Liver (tissue), 9 donors: ENCODE measurements around the gene PNN. TPM values are rescaled to one million over a fixed set of nuclear protein-coding genes. Genes with fewer than 3 reads are reported as not detected.
A peak's percentile ranks its signal among the peaks of the same experiment; 100 is the strongest.
"Not testable (repeated sequence)": the region's sequence is repeated elsewhere in the genome, so short reads cannot be mapped to it uniquely, and the experiment has no call there.

Experiments
- DNase-seq: peaks from one replicate; pipeline ENCODE4 v3.0.0-alpha.2; 2017; ENCODE audit warnings: low spot score
- H3K27ac ChIP-seq, 2 donors: one replicate each; pipeline ENCODE4 v1.7.0; 2013; ENCODE audit warnings: inconsistent platforms in 2 of 2, low read length in 2 of 2, control low read depth in 1 of 2, low read depth in 1 of 2, mild to moderate bottlenecking in 1 of 2
- H3K27me3 ChIP-seq, 4 donors: one replicate each; pipeline versions ENCODE4 v1.6.1 to v1.7.0; 2013; ENCODE audit warnings: low read length in 3 of 4, inconsistent platforms in 1 of 4, mild to moderate bottlenecking in 1 of 4, moderate library complexity in 1 of 4; ENCODE audit not compliant: control insufficient read depth in 4 of 4, insufficient read depth in 4 of 4
- H3K36me3 ChIP-seq, 4 donors: one replicate each; pipeline versions ENCODE4 v1.6.1 to v1.7.0; 2013; ENCODE audit warnings: low read length in 3 of 4, mild to moderate bottlenecking in 3 of 4, low read depth in 1 of 4, moderate library complexity in 1 of 4; ENCODE audit not compliant: control insufficient read depth in 4 of 4, insufficient read depth in 3 of 4
- H3K4me1 ChIP-seq, 4 donors: one replicate each; pipeline versions ENCODE4 v1.6.1 to v1.7.0; 2013; ENCODE audit warnings: low read length in 3 of 4, mild to moderate bottlenecking in 3 of 4, moderate library complexity in 1 of 4; ENCODE audit not compliant: control insufficient read depth in 4 of 4, insufficient read depth in 4 of 4
- H3K4me3 ChIP-seq, 3 donors: one replicate each; pipeline versions ENCODE4 v1.6.1 to v1.7.0; 2013; ENCODE audit warnings: low read length in 3 of 3, control low read depth in 1 of 3, low read depth in 1 of 3, mild to moderate bottlenecking in 1 of 3
- H3K9ac ChIP-seq, 2 donors: one replicate each; pipeline ENCODE4 v1.7.0; 2013; ENCODE audit warnings: low read length in 2 of 2, mild to moderate bottlenecking in 2 of 2, moderate library complexity in 2 of 2, control low read depth in 1 of 2, low read depth in 1 of 2
- H3K9me3 ChIP-seq, 4 donors: one replicate each; pipeline versions ENCODE4 v1.6.1 to v1.7.0; 2013; ENCODE audit warnings: low read length in 3 of 4; ENCODE audit not compliant: control insufficient read depth in 4 of 4
- ATF3 ChIP-seq: IDR thresholded peaks from 2 replicates; pipeline ENCODE4 v1.6.1; 2016; ENCODE audit warnings: antibody characterized with exemption
- CTCF ChIP-seq: fragments of 150-350 bp; IDR thresholded peaks from 2 replicates; pipeline ENCODE4 v1.5.1; 2017; ENCODE audit warnings: improper control_type of control experiment, low read depth, low read length; ENCODE audit not compliant: missing input control
- EGR1 ChIP-seq, 2 donors: IDR thresholded peaks; 2 replicates each; pipeline ENCODE4 v1.6.1; 2016 to 2018; ENCODE audit warnings: antibody characterized with exemption in 2 of 2, low read depth in 2 of 2
- FOXA1 ChIP-seq: IDR thresholded peaks from 2 replicates; pipeline ENCODE4 v1.6.1; 2016; ENCODE audit warnings: antibody characterized with exemption
- FOXA2 ChIP-seq: IDR thresholded peaks from 2 replicates; pipeline ENCODE4 v1.6.1; 2016; ENCODE audit warnings: antibody characterized with exemption
- GABPA ChIP-seq, 2 donors: IDR thresholded peaks in 1 of 2; conservative IDR thresholded peaks in 1 of 2; 2 replicates each; pipeline ENCODE4 v1.6.1; 2016; ENCODE audit warnings: antibody characterized with exemption in 2 of 2, mild to moderate bottlenecking in 1 of 2, moderate library complexity in 1 of 2
- HNF4A ChIP-seq, 2 donors: conservative IDR thresholded peaks; 2 replicates each; pipeline ENCODE4 v1.6.1; 2016; ENCODE audit warnings: antibody characterized with exemption in 2 of 2, mild to moderate bottlenecking in 2 of 2
- HNF4G ChIP-seq: IDR thresholded peaks from 2 replicates; pipeline ENCODE4 v1.6.1; 2016; ENCODE audit warnings: antibody characterized with exemption
- JUND ChIP-seq, 2 donors: IDR thresholded peaks; 2 replicates each; pipeline ENCODE4 v1.6.1; 2016; ENCODE audit warnings: antibody characterized with exemption in 2 of 2
- MAX ChIP-seq: IDR thresholded peaks from 2 replicates; pipeline ENCODE4 v1.6.1; 2016; ENCODE audit warnings: antibody characterized with exemption
- NR2F2 ChIP-seq: IDR thresholded peaks from 2 replicates; pipeline ENCODE4 v1.6.1; 2016; ENCODE audit warnings: antibody characterized with exemption
- RAD21 ChIP-seq, 2 donors: IDR thresholded peaks; 2 replicates each; pipeline ENCODE4 v1.6.1; 2016; ENCODE audit warnings: antibody characterized with exemption in 2 of 2, mild to moderate bottlenecking in 2 of 2
- REST ChIP-seq: IDR thresholded peaks from 2 replicates; pipeline ENCODE4 v1.6.1; 2016; ENCODE audit warnings: antibody characterized with exemption, mild to moderate bottlenecking
- RXRA ChIP-seq, 2 donors: IDR thresholded peaks; 2 replicates each; pipeline ENCODE4 v1.6.1; 2017 to 2018; ENCODE audit warnings: antibody characterized with exemption in 2 of 2, mild to moderate bottlenecking in 1 of 2
- SP1 ChIP-seq: IDR thresholded peaks from 2 replicates; pipeline ENCODE4 v1.6.1; 2018; ENCODE audit warnings: antibody characterized with exemption, mild to moderate bottlenecking
- TAF1 ChIP-seq: conservative IDR thresholded peaks from 2 replicates; pipeline ENCODE4 v1.6.1; 2016; ENCODE audit warnings: antibody characterized with exemption, mild to moderate bottlenecking
- YY1 ChIP-seq: IDR thresholded peaks from 2 replicates; pipeline ENCODE4 v1.6.1; 2016; ENCODE audit warnings: antibody characterized with exemption, mild to moderate bottlenecking
- ZBTB33 ChIP-seq: IDR thresholded peaks from 2 replicates; pipeline ENCODE4 v1.6.1; 2016; ENCODE audit warnings: antibody characterized with exemption
- WGBS: extraction: QIAGEN DNeasy Blood & Tissue Kit; methylation state at CpG from one replicate; pipeline ENCODE4 v1.1.7; 2013; 5-methylcytosine and 5-hydroxymethylcytosine counted together
- polyA plus RNA-seq, 2 donors: library from polyadenylated mRNA; stranded (reverse) in 1 of 2; unstranded in 1 of 2; fragments of 200-250 nt in 1 of 2; fragments of >200 nt in 1 of 2; fragmentation: Nextera tagmentation in 1 of 2; extraction: Ambion mirVana in 1 of 2; gene quantifications; one replicate each; pipeline versions ENCODE4 v1.2.1 to v1.2.3, GENCODE V29; 2013 to 2015
- total RNA-seq, 2 donors: library from RNA; depleted of rRNA; stranded (reverse); fragments of >200 nt; gene quantifications; one replicate each; pipeline ENCODE4 v1.2.3, GENCODE V29; 2014
- donor health status: healthy.
- donor health status: healthy.
- donor health status: healthy.
- donor health status: healthy.
- donor health status: healthy.

The PNN gene
- total and polyA plus RNA-seq, 4 donors: 11.3 to 56.7 (median 23.8) TPM

- Histone ChIP-seq H3K4me3 (no peak overlapping the region), H3K9me3 (no peaks in the 10 kb centered on the region), H3K4me1 (peaks cover 0 to 16% (median 7%) of the 10 kb centered on the region in 4 donors), H3K27ac (no peak overlapping the region), H3K27me3 (no peaks in the 10 kb centered on the region), H3K9ac (no peak overlapping the region), H3K36me3 (peaks cover 0 to 24% (median 17%) of the 10 kb centered on the region in 4 donors)
- no peak for DNase-seq
- TF ChIP-seq YY1: no peak
- no peak for TF ChIP-seq JUND (IDR thresholded peaks at IDR 0.05)
- no peak for TF ChIP-seq GABPA (IDR thresholded peaks at IDR 0.05 in 1 of 2, conservative IDR thresholded peaks at IDR 0.05 in 1 of 2)
- TF ChIP-seq RAD21 (IDR thresholded peaks at IDR 0.05): no peak
- TF ChIP-seq ATF3: no peak
- no peak for TF ChIP-seq CTCF
- no peak for TF ChIP-seq SP1
- TF ChIP-seq ZBTB33: no peak
- no peak for TF ChIP-seq TAF1
- TF ChIP-seq EGR1 (IDR thresholded peaks at IDR 0.05; ENCODE audit: low read depth in 2 of 2): no peak
- 100% methylated on average over 1 of the region's 1 CpG for WGBS
These were observed 14.6 kb upstream of the PNN start for GRCh38 chr14:39160494-39160893.

GRCh38 chr14:39167797-39168320 lies 7.2 kb upstream of the PNN start:
- H3K27ac ChIP-seq, H3K4me3 ChIP-seq, H3K9ac ChIP-seq, H3K36me3 ChIP-seq, H3K9me3 ChIP-seq, DNase-seq, H3K27me3 ChIP-seq: not testable (repeated sequence)
- 78% methylated on average over 10 of the region's 10 CpGs for WGBS
- H3K4me1 ChIP-seq: peaks cover 10 to 24% (median 17%) of the 10 kb centered on the region in 4 donors

- Histone ChIP-seq H3K27me3 (no peaks in the 10 kb centered on the region), H3K4me1 (peaks cover 10 to 24% (median 17%) of the 10 kb centered on the region in 4 donors), H3K9ac (peak overlapping the region; percentile 22 to 95), H3K36me3 (peaks cover 0 to 2% (median 1%) of the 10 kb centered on the region in 4 donors), H3K27ac (no peak overlapping the region), H3K4me3 (peak overlapping the region in 2 of 3 donors; percentile 73 to 97), H3K9me3 (no peaks in the 10 kb centered on the region)
- WGBS: 81% methylated on average over 4 of the region's 4 CpGs
- DNase-seq: no peak
- no peak for TF ChIP-seq HNF4G
- TF ChIP-seq TAF1: no peak
- TF ChIP-seq YY1: no peak
- TF ChIP-seq SP1: no peak
- no peak for TF ChIP-seq CTCF
- TF ChIP-seq RXRA (IDR thresholded peaks at IDR 0.05): no peak
- no peak for TF ChIP-seq GABPA (IDR thresholded peaks at IDR 0.05 in 1 of 2, conservative IDR thresholded peaks at IDR 0.05 in 1 of 2)
- TF ChIP-seq FOXA2: no peak
- no peak for TF ChIP-seq FOXA1
- TF ChIP-seq EGR1 (IDR thresholded peaks at IDR 0.05; ENCODE audit: low read depth in 2 of 2): no peak
- no peak for TF ChIP-seq REST
- TF ChIP-seq MAX: no peak
- no peak for TF ChIP-seq HNF4A (conservative IDR thresholded peaks at IDR 0.05)
- no peak for TF ChIP-seq NR2F2
These were observed 6.5 kb upstream of the PNN start for GRCh38 chr14:39168591-39168990.
